ENCODE measurements around the gene ROCK2. TPM values are rescaled to one million over a fixed set of nuclear protein-coding genes. Genes with fewer than 3 reads are reported as not detected.
A peak's percentile ranks its signal among the peaks of the same experiment; 100 is the strongest.

The ROCK2 gene
- total RNA-seq, 1 experiment from 2014 or later, result 25.9 TPM

DNA sequence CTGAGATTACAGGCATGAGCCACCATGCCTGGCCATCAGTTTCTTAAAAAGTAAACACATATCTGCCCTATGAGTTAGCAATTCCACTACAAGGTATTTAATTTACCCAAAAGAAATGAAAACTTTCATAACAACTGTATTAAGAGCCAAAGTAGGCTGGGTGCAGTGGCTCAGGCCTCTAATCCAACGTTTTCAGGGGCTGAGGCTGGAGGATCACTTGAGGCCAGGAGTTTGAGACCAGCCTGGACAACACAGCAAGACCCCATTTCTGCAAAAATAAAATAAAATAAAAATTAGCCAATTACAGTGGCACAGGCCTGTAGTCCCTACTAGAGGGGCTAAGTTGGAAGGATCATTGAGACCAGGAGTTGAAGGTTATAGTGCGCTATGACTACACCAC lies 6.5 kb downstream of the ROCK2 start:
- POLR2A ChIA-PET, result no interaction called here
- H3K9me3 Mint-ChIP-seq, result peaks cover 17% of the 10 kb centered on the region
- CTCF ChIA-PET, result no interaction called here
- peaks cover 22% of the 10 kb centered on the region for H3K4me1 Mint-ChIP-seq
- TF ChIP-seq, protein P1, sequence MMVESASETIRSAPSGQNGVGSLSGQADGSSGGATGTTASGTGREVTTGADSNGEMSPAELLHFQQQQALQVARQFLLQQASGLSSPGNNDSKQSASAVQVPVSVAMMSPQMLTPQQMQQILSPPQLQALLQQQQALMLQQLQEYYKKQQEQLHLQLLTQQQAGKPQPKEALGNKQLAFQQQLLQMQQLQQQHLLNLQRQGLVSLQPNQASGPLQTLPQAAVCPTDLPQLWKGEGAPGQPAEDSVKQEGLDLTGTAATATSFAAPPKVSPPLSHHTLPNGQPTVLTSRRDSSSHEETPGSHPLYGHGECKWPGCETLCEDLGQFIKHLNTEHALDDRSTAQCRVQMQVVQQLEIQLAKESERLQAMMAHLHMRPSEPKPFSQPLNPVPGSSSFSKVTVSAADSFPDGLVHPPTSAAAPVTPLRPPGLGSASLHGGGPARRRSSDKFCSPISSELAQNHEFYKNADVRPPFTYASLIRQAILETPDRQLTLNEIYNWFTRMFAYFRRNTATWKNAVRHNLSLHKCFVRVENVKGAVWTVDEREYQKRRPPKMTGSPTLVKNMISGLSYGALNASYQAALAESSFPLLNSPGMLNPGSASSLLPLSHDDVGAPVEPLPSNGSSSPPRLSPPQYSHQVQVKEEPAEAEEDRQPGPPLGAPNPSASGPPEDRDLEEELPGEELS (CRISPR knock-in tag; IDR thresholded peaks at IDR 0.05), result no peak
- no peak for TF ChIP-seq ZNF396 (CRISPR knock-in tag; IDR thresholded peaks at IDR 0.05; ENCODE audit: borderline replicate concordance)
- TF ChIP-seq ATF1 (CRISPR knock-in tag; IDR thresholded peaks at IDR 0.05), result no peak
- TF ChIP-seq ZNF121 (CRISPR knock-in tag; IDR thresholded peaks at IDR 0.05), result peak; percentile 46; the same call in 1 of the 2 replicates
- TF ChIP-seq, protein P2, sequence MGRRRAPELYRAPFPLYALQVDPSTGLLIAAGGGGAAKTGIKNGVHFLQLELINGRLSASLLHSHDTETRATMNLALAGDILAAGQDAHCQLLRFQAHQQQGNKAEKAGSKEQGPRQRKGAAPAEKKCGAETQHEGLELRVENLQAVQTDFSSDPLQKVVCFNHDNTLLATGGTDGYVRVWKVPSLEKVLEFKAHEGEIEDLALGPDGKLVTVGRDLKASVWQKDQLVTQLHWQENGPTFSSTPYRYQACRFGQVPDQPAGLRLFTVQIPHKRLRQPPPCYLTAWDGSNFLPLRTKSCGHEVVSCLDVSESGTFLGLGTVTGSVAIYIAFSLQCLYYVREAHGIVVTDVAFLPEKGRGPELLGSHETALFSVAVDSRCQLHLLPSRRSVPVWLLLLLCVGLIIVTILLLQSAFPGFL (CRISPR knock-in tag; IDR thresholded peaks at IDR 0.05; ENCODE audit: borderline replicate concordance), result no peak
- no peak overlapping the region for H3K27ac Mint-ChIP-seq
- ATAC-seq, result no peak
- H3K27me3 Mint-ChIP-seq (ENCODE audit: low read depth), result no peaks in the 10 kb centered on the region
- DNase-seq (ENCODE audit: low spot score), result no peak
- no peak overlapping the region for H3K4me3 Mint-ChIP-seq
- H3K36me3 Mint-ChIP-seq, result peaks cover 6% of the 10 kb centered on the region

DNA sequence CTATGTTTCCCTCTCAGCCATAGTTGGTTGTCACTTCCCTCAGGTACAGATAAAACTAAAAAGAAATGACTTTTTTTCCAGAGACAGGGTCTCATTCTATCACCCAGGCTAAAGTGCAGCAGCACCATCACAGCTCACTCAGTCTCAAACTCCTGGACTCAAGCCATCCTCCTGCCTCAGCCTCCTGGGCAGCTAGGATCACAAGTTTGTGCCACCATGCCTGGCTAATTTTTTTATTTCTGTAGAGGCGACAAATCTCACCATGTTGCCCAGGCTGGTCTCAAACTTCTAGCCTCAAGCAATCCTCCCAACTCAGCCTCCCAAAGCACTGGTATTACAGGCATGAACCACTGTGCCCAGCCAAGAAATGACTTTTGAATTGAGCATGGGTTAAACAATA lies 8.2 kb downstream of the ROCK2 start:
- POLR2A ChIA-PET, result no interaction called here
- Mint-ChIP-seq H3K27me3 (ENCODE audit: low read depth) (no peaks in the 10 kb centered on the region), H3K9me3 (peaks cover 24% of the 10 kb centered on the region), H3K27ac (no peak overlapping the region), H3K4me3 (no peak overlapping the region), H3K4me1 (peaks cover 10% of the 10 kb centered on the region), H3K36me3 (peaks cover 11% of the 10 kb centered on the region)
- TF ChIP-seq ZNF121 (CRISPR knock-in tag; IDR thresholded peaks at IDR 0.05), result no peak
- no peak for TF ChIP-seq GABPB1 (CRISPR knock-in tag; IDR thresholded peaks at IDR 0.05)
- no peak for TF ChIP-seq MYBL2 (CRISPR knock-in tag; IDR thresholded peaks at IDR 0.05)
- TF ChIP-seq SOX15 (CRISPR knock-in tag; IDR thresholded peaks at IDR 0.05), result no peak
- no peak for ATAC-seq
- DNase-seq (ENCODE audit: low spot score), result no peak
- CTCF ChIA-PET, result no interaction called here

DNA sequence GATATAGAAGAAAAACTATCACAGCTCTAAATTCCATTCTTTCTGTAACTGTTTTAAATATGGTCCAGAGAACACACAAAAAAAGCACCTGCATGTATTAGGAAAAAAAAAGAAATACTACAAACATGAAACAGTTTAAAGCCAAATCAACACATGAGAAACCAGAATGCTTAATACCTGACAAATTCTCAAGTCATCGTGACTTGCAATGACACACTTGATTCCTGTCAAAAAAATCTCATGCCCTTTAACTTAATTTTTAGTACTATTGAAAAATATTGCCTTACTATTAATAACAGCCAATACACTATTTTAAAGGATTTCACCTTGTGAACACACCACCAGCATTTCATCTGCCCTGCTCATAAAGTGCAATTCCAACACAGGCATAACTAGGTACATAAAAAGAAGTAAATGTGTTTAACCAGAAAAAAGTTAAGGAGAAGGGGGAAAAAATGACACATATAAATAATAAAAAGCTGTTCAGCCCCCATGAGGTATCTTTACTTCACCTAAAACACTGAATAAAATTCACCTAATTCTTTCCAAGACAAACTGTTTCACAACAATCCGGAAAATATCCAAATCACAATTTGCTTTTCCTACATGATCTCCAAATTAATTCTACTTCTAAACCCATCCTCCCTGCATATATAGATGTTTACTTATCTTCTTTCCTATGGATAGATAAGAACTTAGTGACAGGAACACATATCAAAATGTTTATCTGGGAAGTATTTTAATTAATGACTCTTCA lies 10.8 kb downstream of the ROCK2 start:
- ATAC-seq, result no peak
- no peak for DNase-seq (ENCODE audit: low spot score)
- Mint-ChIP-seq H3K4me1 (no peaks in the 10 kb centered on the region), H3K27me3 (ENCODE audit: low read depth) (no peaks in the 10 kb centered on the region), H3K27ac (no peak overlapping the region), H3K9me3 (peaks cover 25% of the 10 kb centered on the region), H3K4me3 (no peak overlapping the region), H3K36me3 (peaks cover 11% of the 10 kb centered on the region)
- ChIA-PET CTCF (no interaction called here), POLR2A (no interaction called here)
- no peak for TF ChIP-seq ZNF232 (CRISPR knock-in tag; IDR thresholded peaks at IDR 0.05)
- TF ChIP-seq, protein P3, sequence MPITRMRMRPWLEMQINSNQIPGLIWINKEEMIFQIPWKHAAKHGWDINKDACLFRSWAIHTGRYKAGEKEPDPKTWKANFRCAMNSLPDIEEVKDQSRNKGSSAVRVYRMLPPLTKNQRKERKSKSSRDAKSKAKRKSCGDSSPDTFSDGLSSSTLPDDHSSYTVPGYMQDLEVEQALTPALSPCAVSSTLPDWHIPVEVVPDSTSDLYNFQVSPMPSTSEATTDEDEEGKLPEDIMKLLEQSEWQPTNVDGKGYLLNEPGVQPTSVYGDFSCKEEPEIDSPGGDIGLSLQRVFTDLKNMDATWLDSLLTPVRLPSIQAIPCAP (CRISPR knock-in tag; IDR thresholded peaks at IDR 0.05), result no peak
- TF ChIP-seq, protein P4, sequence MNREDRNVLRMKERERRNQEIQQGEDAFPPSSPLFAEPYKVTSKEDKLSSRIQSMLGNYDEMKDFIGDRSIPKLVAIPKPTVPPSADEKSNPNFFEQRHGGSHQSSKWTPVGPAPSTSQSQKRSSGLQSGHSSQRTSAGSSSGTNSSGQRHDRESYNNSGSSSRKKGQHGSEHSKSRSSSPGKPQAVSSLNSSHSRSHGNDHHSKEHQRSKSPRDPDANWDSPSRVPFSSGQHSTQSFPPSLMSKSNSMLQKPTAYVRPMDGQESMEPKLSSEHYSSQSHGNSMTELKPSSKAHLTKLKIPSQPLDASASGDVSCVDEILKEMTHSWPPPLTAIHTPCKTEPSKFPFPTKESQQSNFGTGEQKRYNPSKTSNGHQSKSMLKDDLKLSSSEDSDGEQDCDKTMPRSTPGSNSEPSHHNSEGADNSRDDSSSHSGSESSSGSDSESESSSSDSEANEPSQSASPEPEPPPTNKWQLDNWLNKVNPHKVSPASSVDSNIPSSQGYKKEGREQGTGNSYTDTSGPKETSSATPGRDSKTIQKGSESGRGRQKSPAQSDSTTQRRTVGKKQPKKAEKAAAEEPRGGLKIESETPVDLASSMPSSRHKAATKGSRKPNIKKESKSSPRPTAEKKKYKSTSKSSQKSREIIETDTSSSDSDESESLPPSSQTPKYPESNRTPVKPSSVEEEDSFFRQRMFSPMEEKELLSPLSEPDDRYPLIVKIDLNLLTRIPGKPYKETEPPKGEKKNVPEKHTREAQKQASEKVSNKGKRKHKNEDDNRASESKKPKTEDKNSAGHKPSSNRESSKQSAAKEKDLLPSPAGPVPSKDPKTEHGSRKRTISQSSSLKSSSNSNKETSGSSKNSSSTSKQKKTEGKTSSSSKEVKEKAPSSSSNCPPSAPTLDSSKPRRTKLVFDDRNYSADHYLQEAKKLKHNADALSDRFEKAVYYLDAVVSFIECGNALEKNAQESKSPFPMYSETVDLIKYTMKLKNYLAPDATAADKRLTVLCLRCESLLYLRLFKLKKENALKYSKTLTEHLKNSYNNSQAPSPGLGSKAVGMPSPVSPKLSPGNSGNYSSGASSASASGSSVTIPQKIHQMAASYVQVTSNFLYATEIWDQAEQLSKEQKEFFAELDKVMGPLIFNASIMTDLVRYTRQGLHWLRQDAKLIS (CRISPR knock-in tag; IDR thresholded peaks at IDR 0.05; ENCODE audit: borderline replicate concordance), result no peak
- TF ChIP-seq, protein P5, sequence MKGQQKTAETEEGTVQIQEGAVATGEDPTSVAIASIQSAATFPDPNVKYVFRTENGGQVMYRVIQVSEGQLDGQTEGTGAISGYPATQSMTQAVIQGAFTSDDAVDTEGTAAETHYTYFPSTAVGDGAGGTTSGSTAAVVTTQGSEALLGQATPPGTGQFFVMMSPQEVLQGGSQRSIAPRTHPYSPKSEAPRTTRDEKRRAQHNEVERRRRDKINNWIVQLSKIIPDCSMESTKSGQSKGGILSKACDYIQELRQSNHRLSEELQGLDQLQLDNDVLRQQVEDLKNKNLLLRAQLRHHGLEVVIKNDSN (CRISPR knock-in tag; IDR thresholded peaks at IDR 0.05), result no peak
- TF ChIP-seq NR2C2 (CRISPR knock-in tag; IDR thresholded peaks at IDR 0.05), result no peak
- TF ChIP-seq, protein P6, sequence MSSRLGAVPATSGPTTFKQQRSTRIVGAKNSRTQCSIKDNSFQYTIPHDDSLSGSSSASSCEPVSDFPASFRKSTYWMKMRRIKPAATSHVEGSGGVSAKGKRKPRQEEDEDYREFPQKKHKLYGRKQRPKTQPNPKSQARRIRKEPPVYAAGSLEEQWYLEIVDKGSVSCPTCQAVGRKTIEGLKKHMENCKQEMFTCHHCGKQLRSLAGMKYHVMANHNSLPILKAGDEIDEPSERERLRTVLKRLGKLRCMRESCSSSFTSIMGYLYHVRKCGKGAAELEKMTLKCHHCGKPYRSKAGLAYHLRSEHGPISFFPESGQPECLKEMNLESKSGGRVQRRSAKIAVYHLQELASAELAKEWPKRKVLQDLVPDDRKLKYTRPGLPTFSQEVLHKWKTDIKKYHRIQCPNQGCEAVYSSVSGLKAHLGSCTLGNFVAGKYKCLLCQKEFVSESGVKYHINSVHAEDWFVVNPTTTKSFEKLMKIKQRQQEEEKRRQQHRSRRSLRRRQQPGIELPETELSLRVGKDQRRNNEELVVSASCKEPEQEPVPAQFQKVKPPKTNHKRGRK (CRISPR knock-in tag; IDR thresholded peaks at IDR 0.05; ENCODE audit: borderline replicate concordance), result no peak
- TF ChIP-seq, protein P7, sequence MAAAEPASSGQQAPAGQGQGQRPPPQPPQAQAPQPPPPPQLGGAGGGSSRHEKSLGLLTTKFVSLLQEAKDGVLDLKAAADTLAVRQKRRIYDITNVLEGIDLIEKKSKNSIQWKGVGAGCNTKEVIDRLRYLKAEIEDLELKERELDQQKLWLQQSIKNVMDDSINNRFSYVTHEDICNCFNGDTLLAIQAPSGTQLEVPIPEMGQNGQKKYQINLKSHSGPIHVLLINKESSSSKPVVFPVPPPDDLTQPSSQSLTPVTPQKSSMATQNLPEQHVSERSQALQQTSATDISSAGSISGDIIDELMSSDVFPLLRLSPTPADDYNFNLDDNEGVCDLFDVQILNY (CRISPR knock-in tag; IDR thresholded peaks at IDR 0.05), result no peak
- TF ChIP-seq, protein P8, sequence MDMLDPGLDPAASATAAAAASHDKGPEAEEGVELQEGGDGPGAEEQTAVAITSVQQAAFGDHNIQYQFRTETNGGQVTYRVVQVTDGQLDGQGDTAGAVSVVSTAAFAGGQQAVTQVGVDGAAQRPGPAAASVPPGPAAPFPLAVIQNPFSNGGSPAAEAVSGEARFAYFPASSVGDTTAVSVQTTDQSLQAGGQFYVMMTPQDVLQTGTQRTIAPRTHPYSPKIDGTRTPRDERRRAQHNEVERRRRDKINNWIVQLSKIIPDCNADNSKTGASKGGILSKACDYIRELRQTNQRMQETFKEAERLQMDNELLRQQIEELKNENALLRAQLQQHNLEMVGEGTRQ (CRISPR knock-in tag; IDR thresholded peaks at IDR 0.05), result no peak
- TF ChIP-seq ZNF416 (CRISPR knock-in tag; IDR thresholded peaks at IDR 0.05), result no peak
- no peak for TF ChIP-seq ZNF219 (CRISPR knock-in tag; IDR thresholded peaks at IDR 0.05; ENCODE audit: borderline replicate concordance)

Measured in WTC11 (cell line).